HepG2 (cell line): ENCODE measurements around the gene ELSPBP1.

Experiments used
- EZH2 ChIP-seq: conservative IDR thresholded peaks from 2 replicates; pipeline ENCODE4 v1.6.1; 2012; ENCODE audit warnings: mild to moderate bottlenecking, low read depth, low read length, moderate library complexity
- FOXC1 ChIP-seq: sonication (generic); formaldehyde crosslinking; IDR thresholded peaks from 2 replicates; pipeline ENCODE4 v1.8.0; 2022; ENCODE audit warnings: mild to moderate bottlenecking, missing genetic modification reagents, borderline replicate concordance
- MIXL1 ChIP-seq: IDR thresholded peaks from 2 replicates; pipeline ENCODE4 v1.6.1; 2016
- NR2C2 ChIP-seq: sonication (generic); formaldehyde crosslinking; IDR thresholded peaks from 2 replicates; pipeline ENCODE4 v1.4.0; 2020; ENCODE audit warnings: missing genetic modification reagents, mild to moderate bottlenecking, moderate library complexity, borderline replicate concordance
- RBAK ChIP-seq: sonication (generic); formaldehyde crosslinking; IDR thresholded peaks from 2 replicates; pipeline ENCODE4 v1.5.1; 2020; ENCODE audit warnings: mild to moderate bottlenecking, missing genetic modification reagents
- RFX1 ChIP-seq: fragments of 450-650 bp; IDR thresholded peaks from 2 replicates; pipeline ENCODE4 v1.6.1; 2017
- SMAD3 ChIP-seq: sonication (generic); formaldehyde crosslinking; IDR thresholded peaks from 2 replicates; pipeline ENCODE4 v1.4.0; 2020; ENCODE audit warnings: missing genetic modification reagents
- ZBTB7A ChIP-seq: sonication (generic); formaldehyde crosslinking; IDR thresholded peaks from 2 replicates; pipeline ENCODE4 v1.8.0; 2022; ENCODE audit warnings: mild to moderate bottlenecking, missing genetic modification reagents
- ZNF550 ChIP-seq: sonication (generic); formaldehyde crosslinking; IDR thresholded peaks from 2 replicates; pipeline ENCODE4 v1.4.0; 2020; ENCODE audit warnings: mild to moderate bottlenecking, missing genetic modification reagents, borderline replicate concordance
- TF ChIP-seq, protein P1 (sequence below): sonication (generic); formaldehyde crosslinking; IDR thresholded peaks from 2 replicates; pipeline ENCODE4 v1.4.0; 2020; ENCODE audit warnings: low read depth, mild to moderate bottlenecking, missing genetic modification reagents
- TF ChIP-seq, protein P2 (sequence below), 2 experiments: sonication (generic) in 1 of 2; formaldehyde crosslinking in 1 of 2; IDR thresholded peaks; 2 replicates each; pipeline versions ENCODE4 v1.4.0 to v1.6.1; 2018 to 2020; ENCODE audit warnings: missing genetic modification reagents in 2 of 2, borderline replicate concordance in 1 of 2, low read depth in 1 of 2, mild to moderate bottlenecking in 1 of 2, missing biosample characterization in 1 of 2

DNA sequence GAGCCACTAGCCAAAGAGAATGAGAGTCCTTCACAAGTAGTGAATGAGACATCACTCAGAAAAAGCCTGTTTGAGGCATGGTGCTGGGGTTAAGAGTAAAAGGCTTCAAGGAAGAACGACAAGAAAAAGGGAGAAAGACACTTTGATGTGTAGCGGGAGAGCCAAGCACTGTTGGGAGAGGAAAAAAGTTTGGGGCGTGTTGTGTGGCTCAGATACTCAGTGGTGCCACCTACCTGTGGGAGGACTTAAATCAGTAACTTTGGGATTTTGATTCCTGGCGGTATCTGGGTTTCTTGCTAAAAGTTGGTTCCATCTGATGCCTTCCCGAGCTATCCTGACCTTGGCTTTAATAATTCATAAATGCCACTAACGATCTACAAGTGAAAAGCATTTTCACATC lies 12.3 kb downstream of the ELSPBP1 start:
- TF ChIP-seq SMAD3 (CRISPR knock-in tag) (no peak), ZNF550 (CRISPR knock-in tag) (no peak), FOXC1 (no peak), EZH2 (no peak), RBAK (CRISPR knock-in tag) (no peak), MIXL1 (CRISPR knock-in tag) (no peak), RFX1 (no peak), NR2C2 (CRISPR knock-in tag) (no peak), ZBTB7A (CRISPR knock-in tag) (no peak)
- TF ChIP-seq, protein P1, sequence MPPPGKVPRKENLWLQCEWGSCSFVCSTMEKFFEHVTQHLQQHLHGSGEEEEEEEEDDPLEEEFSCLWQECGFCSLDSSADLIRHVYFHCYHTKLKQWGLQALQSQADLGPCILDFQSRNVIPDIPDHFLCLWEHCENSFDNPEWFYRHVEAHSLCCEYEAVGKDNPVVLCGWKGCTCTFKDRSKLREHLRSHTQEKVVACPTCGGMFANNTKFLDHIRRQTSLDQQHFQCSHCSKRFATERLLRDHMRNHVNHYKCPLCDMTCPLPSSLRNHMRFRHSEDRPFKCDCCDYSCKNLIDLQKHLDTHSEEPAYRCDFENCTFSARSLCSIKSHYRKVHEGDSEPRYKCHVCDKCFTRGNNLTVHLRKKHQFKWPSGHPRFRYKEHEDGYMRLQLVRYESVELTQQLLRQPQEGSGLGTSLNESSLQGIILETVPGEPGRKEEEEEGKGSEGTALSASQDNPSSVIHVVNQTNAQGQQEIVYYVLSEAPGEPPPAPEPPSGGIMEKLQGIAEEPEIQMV (CRISPR knock-in tag): no peak
- TF ChIP-seq, protein P2, sequence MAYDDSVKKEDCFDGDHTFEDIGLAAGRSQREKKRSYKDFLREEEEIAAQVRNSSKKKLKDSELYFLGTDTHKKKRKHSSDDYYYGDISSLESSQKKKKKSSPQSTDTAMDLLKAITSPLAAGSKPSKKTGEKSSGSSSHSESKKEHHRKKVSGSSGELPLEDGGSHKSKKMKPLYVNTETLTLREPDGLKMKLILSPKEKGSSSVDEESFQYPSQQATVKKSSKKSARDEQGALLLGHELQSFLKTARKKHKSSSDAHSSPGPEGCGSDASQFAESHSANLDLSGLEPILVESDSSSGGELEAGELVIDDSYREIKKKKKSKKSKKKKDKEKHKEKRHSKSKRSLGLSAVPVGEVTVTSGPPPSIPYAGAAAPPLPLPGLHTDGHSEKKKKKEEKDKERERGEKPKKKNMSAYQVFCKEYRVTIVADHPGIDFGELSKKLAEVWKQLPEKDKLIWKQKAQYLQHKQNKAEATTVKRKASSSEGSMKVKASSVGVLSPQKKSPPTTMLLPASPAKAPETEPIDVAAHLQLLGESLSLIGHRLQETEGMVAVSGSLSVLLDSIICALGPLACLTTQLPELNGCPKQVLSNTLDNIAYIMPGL (CRISPR knock-in tag; IDR thresholded peaks at IDR 0.05; ENCODE audit: borderline replicate concordance in 1 of 2, low read depth in 1 of 2): no peak
